Breast epithelium (tissue), 3 donors: Measurements from ENCODE around the gene SLC27A1.

Experiments used
- POLR2A ChIP-seq: fragments of 450-650 bp; IDR thresholded peaks from one replicate; pipeline ENCODE4 v1.6.1; 2016; ENCODE audit warnings: antibody characterized with exemption, mild to moderate bottlenecking, moderate library complexity
- POLR2AphosphoS5 ChIP-seq, 3 donors: sonication (generic); formaldehyde crosslinking; IDR thresholded peaks; one replicate each; pipeline ENCODE4 v1.6.1; 2017; ENCODE audit warnings: antibody characterized with exemption in 3 of 3
- TF ChIP-seq, protein P1 (sequence below), 3 donors: fragments of 450-650 bp; IDR thresholded peaks; one replicate each; pipeline ENCODE4 v1.5.1; 2016 to 2017; ENCODE audit warnings: antibody characterized with exemption in 3 of 3, mild to moderate bottlenecking in 3 of 3, moderate library complexity in 3 of 3

DNA sequence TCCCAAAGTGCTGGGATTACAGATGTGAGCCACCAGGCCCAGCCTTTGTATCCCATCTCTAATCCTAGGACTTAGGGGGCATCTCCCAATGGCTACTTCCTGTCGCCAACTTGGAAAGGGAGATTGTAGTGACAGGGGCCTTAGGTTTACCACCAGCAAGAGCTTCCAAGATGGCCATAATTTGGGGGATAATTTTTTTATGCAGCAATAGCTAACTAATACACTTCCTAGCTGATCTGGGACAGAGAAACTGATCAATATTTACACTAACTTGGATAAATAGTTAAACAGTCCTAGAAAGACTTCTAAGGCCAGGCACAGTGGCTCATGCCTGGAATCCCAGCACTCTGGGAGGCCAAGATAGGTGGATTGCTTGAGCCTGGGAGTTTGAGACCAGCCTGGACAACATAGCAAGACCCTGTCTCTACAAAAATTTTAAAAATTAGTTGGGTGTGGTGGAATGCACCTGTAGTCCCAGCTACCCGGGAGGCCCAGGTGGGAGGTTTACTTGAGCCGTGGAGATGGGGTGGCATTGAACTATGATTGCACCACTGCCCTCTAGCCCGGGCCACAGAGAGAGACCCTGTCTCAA is 79.8 kb downstream of the SLC27A1 start:
- TF ChIP-seq, protein P1, sequence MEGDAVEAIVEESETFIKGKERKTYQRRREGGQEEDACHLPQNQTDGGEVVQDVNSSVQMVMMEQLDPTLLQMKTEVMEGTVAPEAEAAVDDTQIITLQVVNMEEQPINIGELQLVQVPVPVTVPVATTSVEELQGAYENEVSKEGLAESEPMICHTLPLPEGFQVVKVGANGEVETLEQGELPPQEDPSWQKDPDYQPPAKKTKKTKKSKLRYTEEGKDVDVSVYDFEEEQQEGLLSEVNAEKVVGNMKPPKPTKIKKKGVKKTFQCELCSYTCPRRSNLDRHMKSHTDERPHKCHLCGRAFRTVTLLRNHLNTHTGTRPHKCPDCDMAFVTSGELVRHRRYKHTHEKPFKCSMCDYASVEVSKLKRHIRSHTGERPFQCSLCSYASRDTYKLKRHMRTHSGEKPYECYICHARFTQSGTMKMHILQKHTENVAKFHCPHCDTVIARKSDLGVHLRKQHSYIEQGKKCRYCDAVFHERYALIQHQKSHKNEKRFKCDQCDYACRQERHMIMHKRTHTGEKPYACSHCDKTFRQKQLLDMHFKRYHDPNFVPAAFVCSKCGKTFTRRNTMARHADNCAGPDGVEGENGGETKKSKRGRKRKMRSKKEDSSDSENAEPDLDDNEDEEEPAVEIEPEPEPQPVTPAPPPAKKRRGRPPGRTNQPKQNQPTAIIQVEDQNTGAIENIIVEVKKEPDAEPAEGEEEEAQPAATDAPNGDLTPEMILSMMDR (IDR thresholded peaks at IDR 0.05), result no peak
- TF ChIP-seq POLR2AphosphoS5 (IDR thresholded peaks at IDR 0.05) (no peak), POLR2A (no peak)
